GM23248 (cell line): Measurements from ENCODE around the gene FOXG1. TPM values are rescaled to one million over a fixed set of nuclear protein-coding genes. Genes with fewer than 3 reads are reported as not detected.
A peak's percentile ranks its signal among the peaks of the same experiment; 100 is the strongest.

ENCODE experiments used
- DNase-seq: peaks from one replicate; pipeline ENCODE4 v3.0.0-alpha.2; 2015
- H2AFZ ChIP-seq: fragments of 200-600 bp; sonication (generic); 2 replicates; pipeline ENCODE4 v1.6.1; 2016; ENCODE audit warnings: antibody characterized with exemption
- H3F3A ChIP-seq: fragments of 200-600 bp; sonication (generic); 2 replicates; pipeline ENCODE4 v1.6.1; 2016; ENCODE audit warnings: mild to moderate bottlenecking, antibody characterized with exemption, mixed run types; ENCODE audit not compliant: insufficient read depth
- H3K27ac ChIP-seq: fragments of 200-600 bp; sonication (generic); 2 replicates; pipeline ENCODE4 v1.5.1; 2016; ENCODE audit warnings: mild to moderate bottlenecking
- H3K27me3 ChIP-seq: fragments of 200-600 bp; sonication (generic); replicated peaks from 2 replicates; pipeline ENCODE4 v1.6.1; 2016; ENCODE audit warnings: mild to moderate bottlenecking; ENCODE audit not compliant: insufficient read depth
- H3K36me3 ChIP-seq: fragments of 200-600 bp; sonication (generic); 2 replicates; pipeline ENCODE4 v1.6.1; 2016; ENCODE audit warnings: low read depth, mild to moderate bottlenecking
- H3K4me1 ChIP-seq: fragments of 200-600 bp; sonication (generic); 2 replicates; pipeline ENCODE4 v1.6.1; 2016; ENCODE audit warnings: mild to moderate bottlenecking; ENCODE audit not compliant: insufficient read depth
- H3K4me2 ChIP-seq: fragments of 200-600 bp; sonication (generic); one replicate; pipeline ENCODE4 v1.6.1; 2016; ENCODE audit warnings: mild to moderate bottlenecking; ENCODE audit not compliant: unreplicated experiment
- H3K4me3 ChIP-seq: fragments of 200-600 bp; sonication (generic); 2 replicates; pipeline ENCODE4 v1.5.1; 2016; ENCODE audit warnings: mild to moderate bottlenecking
- H3K79me2 ChIP-seq: fragments of 200-600 bp; sonication (generic); 2 replicates; pipeline ENCODE4 v1.6.1; 2016; ENCODE audit warnings: mild to moderate bottlenecking; ENCODE audit not compliant: insufficient read depth
- H3K9ac ChIP-seq: fragments of 200-600 bp; sonication (generic); 2 replicates; pipeline ENCODE4 v1.6.1; 2016; ENCODE audit warnings: mild to moderate bottlenecking
- H3K9me2 ChIP-seq: fragments of 200-600 bp; sonication (generic); 2 replicates; pipeline ENCODE4 v1.6.1; 2016; ENCODE audit warnings: mixed run types, mild to moderate bottlenecking, moderate library complexity; ENCODE audit not compliant: insufficient read depth
- H3K9me3 ChIP-seq: fragments of 200-600 bp; sonication (generic); one replicate; pipeline ENCODE4 v1.6.1; 2017; ENCODE audit warnings: low read depth
- H4K20me1 ChIP-seq: fragments of 200-600 bp; sonication (generic); 2 replicates; pipeline ENCODE4 v1.6.0; 2016; ENCODE audit not compliant: insufficient read depth
- EZH2 ChIP-seq: fragments of 200-600 bp; sonication (generic); IDR thresholded peaks from 2 replicates; pipeline ENCODE4 v1.6.1; 2018; ENCODE audit warnings: antibody characterized with exemption, mild to moderate bottlenecking; ENCODE audit not compliant: insufficient read depth, poor library complexity, severe bottlenecking
- EZH2phosphoT487 ChIP-seq: fragments of 200-600 bp; sonication (generic); IDR thresholded peaks from 2 replicates; pipeline ENCODE4 v1.6.1; 2018; ENCODE audit warnings: antibody characterized with exemption, moderate library complexity, mild to moderate bottlenecking, low read depth; ENCODE audit not compliant: insufficient read depth
- WGBS, 2 experiments: methylation state at CpG; one replicate each; pipeline ENCODE4 v1.1.6; 2015 to 2017; ENCODE audit warnings: low lambda C conversion rate in 2 of 2, low coverage in 1 of 2; ENCODE audit errors: missing lambda C conversion rate in 2 of 2; 5-methylcytosine and 5-hydroxymethylcytosine counted together
- in situ Hi-C: fragments of 300-500 bp; cut with MboI; formaldehyde crosslinking; loops from 2 replicates; pipeline ENCODE4 v1.15.0; 2020
- polyA plus RNA-seq: library from polyadenylated mRNA; unstranded; fragments of >200 nt; fragmentation: Nextera tagmentation; extraction: Ambion mirVana; gene quantifications from 2 replicates; pipeline ENCODE4 v1.2.1, GENCODE V29; 2016
- total RNA-seq: library from RNA; depleted of rRNA; stranded (reverse); fragments of >200 nt; shearing (Covaris generic); gene quantifications from 2 replicates; pipeline ENCODE4 v1.2.3, GENCODE V29; 2014

Gene FOXG1
- total and polyA plus RNA-seq, 2 experiments from 2014 or later: not detected

- Histone ChIP-seq H3K36me3 (no peaks in the 10 kb centered on the region), H3K9me2 (no peaks in the 10 kb centered on the region), H3K4me3 (no peak overlapping the region), H3K9me3 (no peaks in the 10 kb centered on the region), H3K4me1 (no peaks in the 10 kb centered on the region), H3K27me3 (no peaks in the 10 kb centered on the region), H3K9ac (no peak overlapping the region), H2AFZ (no peak overlapping the region), H3K4me2 (no peak overlapping the region), H3K79me2 (no peaks in the 10 kb centered on the region), H3F3A (no peaks in the 10 kb centered on the region), H4K20me1 (no peaks in the 10 kb centered on the region), H3K27ac (no peak overlapping the region)
- WGBS, 2 experiments: 32 to 41% methylated on average over 1 of the region's 1 CpG
- in situ Hi-C loops: no loop called here
- TF ChIP-seq EZH2phosphoT487 (no peak), EZH2 (no peak)
- DNase-seq: no peak
Measured at GRCh38 chr14:28807518-28807917, 40.9 kb downstream of the FOXG1 start.

- Histone ChIP-seq H3F3A (no peaks in the 10 kb centered on the region), H3K9ac (no peak overlapping the region), H3K36me3 (no peaks in the 10 kb centered on the region), H3K4me2 (no peak overlapping the region), H2AFZ (no peak overlapping the region), H3K27ac (no peak overlapping the region), H3K27me3 (no peaks in the 10 kb centered on the region), H3K79me2 (no peaks in the 10 kb centered on the region), H4K20me1 (no peaks in the 10 kb centered on the region), H3K9me2 (no peaks in the 10 kb centered on the region), H3K4me3 (no peak overlapping the region), H3K9me3 (no peaks in the 10 kb centered on the region), H3K4me1 (no peaks in the 10 kb centered on the region)
- TF ChIP-seq EZH2 (no peak), EZH2phosphoT487 (no peak)
- peak; percentile 13 for DNase-seq
- WGBS, 2 experiments: 35 to 45% methylated on average over 3 of the region's 3 CpGs
- in situ Hi-C loops: no loop called here
Measured at GRCh38 chr14:28813810-28814209, 47.2 kb downstream of the FOXG1 start.
